GM12874 (cell line): ENCODE results near the gene POU4F3.

Source experiments
- CTCF ChIP-seq: IDR thresholded peaks from 2 replicates; pipeline ENCODE4 v1.5.1; 2011; ENCODE audit warnings: low read depth, mild to moderate bottlenecking, control low read depth, low read length, moderate library complexity; ENCODE audit not compliant: insufficient read depth

The POU4F3 gene

GRCh38 chr5:146307796-146308195 lies 30.8 kb upstream of the POU4F3 start:
- TF ChIP-seq CTCF, result no peak

GRCh38 chr5:146310540-146310939 lies 28.1 kb upstream of the POU4F3 start:
- TF ChIP-seq CTCF, result no peak

GRCh38 chr5:146311278-146311677 lies 27.4 kb upstream of the POU4F3 start:
- TF ChIP-seq CTCF, result no peak

- no peak for TF ChIP-seq CTCF
Measured at GRCh38 chr5:146313027-146313426, 25.6 kb upstream of the POU4F3 start.

GRCh38 chr5:146321571-146321970 lies 17.1 kb upstream of the POU4F3 start:
- no peak for TF ChIP-seq CTCF

GRCh38 chr5:146327257-146327870 lies 11.3 kb upstream of the POU4F3 start:
- no peak for TF ChIP-seq CTCF

GRCh38 chr5:146327989-146328388 lies 10.7 kb upstream of the POU4F3 start:
- no peak for TF ChIP-seq CTCF
